Rectal smooth muscle tissue (tissue), 1 donor: ENCODE measurements around the gene ZNF618.

ENCODE experiments used
- H3K27ac ChIP-seq: one replicate; pipeline ENCODE4 v1.7.0; 2013; ENCODE audit warnings: low read depth, low read length, inconsistent platforms
- H3K27me3 ChIP-seq: one replicate; pipeline ENCODE4 v1.7.0; 2013; ENCODE audit warnings: low read length; ENCODE audit not compliant: control insufficient read depth, insufficient read depth
- H3K36me3 ChIP-seq: one replicate; pipeline ENCODE4 v1.7.0; 2013; ENCODE audit warnings: low read length; ENCODE audit not compliant: control insufficient read depth, insufficient read depth
- H3K4me1 ChIP-seq: one replicate; pipeline ENCODE4 v1.7.0; 2013; ENCODE audit warnings: low read length; ENCODE audit not compliant: control insufficient read depth, insufficient read depth
- H3K4me3 ChIP-seq: one replicate; pipeline ENCODE4 v1.7.0; 2013; ENCODE audit warnings: low read length
- H3K9ac ChIP-seq: one replicate; pipeline ENCODE4 v1.7.0; 2013; ENCODE audit warnings: low read length

The ZNF618 gene

GRCh38 chr9:114000063-114000454 is 124.0 kb downstream of the ZNF618 start:
- no peak overlapping the region for H3K9ac ChIP-seq
- no peak overlapping the region for H3K27ac ChIP-seq
- H3K4me1 ChIP-seq: no peaks in the 10 kb centered on the region
- no peak overlapping the region for H3K4me3 ChIP-seq
- H3K27me3 ChIP-seq: no peaks in the 10 kb centered on the region
- no peaks in the 10 kb centered on the region for H3K36me3 ChIP-seq

DNA sequence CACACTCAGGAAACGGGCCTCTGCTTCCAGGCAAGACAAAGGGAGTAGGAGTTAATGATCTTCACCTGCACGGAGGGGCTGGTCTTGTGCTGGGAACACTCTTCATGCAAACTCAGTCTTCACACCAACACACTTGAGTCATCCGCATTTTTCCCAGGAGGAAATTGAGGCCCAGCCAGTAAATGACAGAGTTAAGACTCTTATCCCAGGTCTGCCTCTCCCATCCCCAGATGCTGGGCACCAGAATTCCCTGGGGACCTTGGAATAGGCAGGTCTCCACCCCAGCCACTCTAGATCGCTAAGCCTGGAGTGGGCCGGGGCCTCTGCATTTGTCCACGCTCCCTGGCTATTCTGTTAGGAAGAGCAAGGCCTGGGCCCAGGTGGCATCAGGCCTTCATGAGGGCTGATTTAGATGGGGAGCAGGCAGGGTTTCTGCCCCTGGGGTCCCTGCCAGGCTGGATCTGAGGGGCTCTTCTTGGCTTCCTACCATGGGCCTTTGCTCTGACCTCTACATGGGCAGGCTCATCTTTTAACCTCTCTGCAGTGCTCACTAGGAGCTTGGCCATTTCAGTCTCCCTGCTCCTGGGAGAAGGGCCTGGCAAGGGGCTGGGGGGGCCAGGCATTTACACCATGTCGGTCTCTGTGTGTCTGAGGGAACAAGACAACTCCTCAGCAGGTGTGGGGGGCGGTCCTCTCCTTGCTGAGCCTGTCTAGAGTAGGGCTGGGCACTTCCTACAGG is 124.7 kb downstream of the ZNF618 start:
- Histone ChIP-seq H3K27me3 (no peaks in the 10 kb centered on the region), H3K9ac (no peak overlapping the region), H3K4me3 (no peak overlapping the region), H3K4me1 (no peaks in the 10 kb centered on the region), H3K36me3 (no peaks in the 10 kb centered on the region), H3K27ac (no peak overlapping the region)

- Histone ChIP-seq H3K9ac (no peak overlapping the region), H3K27me3 (no peaks in the 10 kb centered on the region), H3K36me3 (no peaks in the 10 kb centered on the region), H3K27ac (no peak overlapping the region), H3K4me3 (no peak overlapping the region), H3K4me1 (no peaks in the 10 kb centered on the region)
These were observed 125.2 kb downstream of the ZNF618 start for GRCh38 chr9:114001410-114001685.

- Histone ChIP-seq H3K9ac (no peak overlapping the region), H3K27me3 (no peaks in the 10 kb centered on the region), H3K4me3 (no peak overlapping the region), H3K4me1 (no peaks in the 10 kb centered on the region), H3K36me3 (no peaks in the 10 kb centered on the region), H3K27ac (no peak overlapping the region)
These were observed 125.7 kb downstream of the ZNF618 start for GRCh38 chr9:114001794-114002261.

- Histone ChIP-seq H3K27ac (no peak overlapping the region), H3K9ac (no peak overlapping the region), H3K4me3 (no peak overlapping the region), H3K27me3 (no peaks in the 10 kb centered on the region), H3K36me3 (no peaks in the 10 kb centered on the region), H3K4me1 (no peaks in the 10 kb centered on the region)
These were observed 126.3 kb downstream of the ZNF618 start for GRCh38 chr9:114002271-114002985.

GRCh38 chr9:114002986-114003350 is 126.9 kb downstream of the ZNF618 start:
- Histone ChIP-seq H3K27ac (no peak overlapping the region), H3K36me3 (no peaks in the 10 kb centered on the region), H3K27me3 (no peaks in the 10 kb centered on the region), H3K4me1 (no peaks in the 10 kb centered on the region), H3K4me3 (no peak overlapping the region), H3K9ac (no peak overlapping the region)

DNA sequence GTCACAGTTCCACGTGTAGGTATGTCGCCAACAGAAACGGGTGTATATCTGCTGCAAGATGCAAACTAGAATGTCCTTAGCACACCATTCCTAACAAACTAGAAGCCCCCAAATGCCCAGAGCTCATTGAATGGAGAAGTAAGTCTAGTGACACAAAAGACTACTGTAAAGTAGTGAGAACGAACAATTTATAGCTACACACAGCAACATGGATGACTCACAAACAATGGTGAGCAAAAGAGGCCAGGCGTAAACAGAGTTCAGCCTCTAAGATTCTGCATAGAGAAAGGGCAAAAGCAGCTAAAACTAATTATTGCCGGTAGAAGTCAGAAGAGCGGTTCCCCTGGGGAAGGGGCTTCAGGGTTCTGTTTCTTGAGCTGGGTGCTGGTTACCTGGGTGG is 127.2 kb downstream of the ZNF618 start:
- no peak overlapping the region for H3K27ac ChIP-seq

GRCh38 chr9:114003758-114004157 is 127.6 kb downstream of the ZNF618 start:
- Histone ChIP-seq H3K9ac (no peak overlapping the region), H3K36me3 (no peaks in the 10 kb centered on the region), H3K27me3 (no peaks in the 10 kb centered on the region), H3K4me3 (no peak overlapping the region), H3K4me1 (no peaks in the 10 kb centered on the region), H3K27ac (no peak overlapping the region)

More for the DNA sequence above, 127.2 kb downstream of the ZNF618 start:
- no peak overlapping the region for H3K9ac ChIP-seq
- H3K36me3 ChIP-seq: no peaks in the 10 kb centered on the region
- H3K4me1 ChIP-seq: no peaks in the 10 kb centered on the region
- H3K4me3 ChIP-seq: no peak overlapping the region
- no peaks in the 10 kb centered on the region for H3K27me3 ChIP-seq

DNA sequence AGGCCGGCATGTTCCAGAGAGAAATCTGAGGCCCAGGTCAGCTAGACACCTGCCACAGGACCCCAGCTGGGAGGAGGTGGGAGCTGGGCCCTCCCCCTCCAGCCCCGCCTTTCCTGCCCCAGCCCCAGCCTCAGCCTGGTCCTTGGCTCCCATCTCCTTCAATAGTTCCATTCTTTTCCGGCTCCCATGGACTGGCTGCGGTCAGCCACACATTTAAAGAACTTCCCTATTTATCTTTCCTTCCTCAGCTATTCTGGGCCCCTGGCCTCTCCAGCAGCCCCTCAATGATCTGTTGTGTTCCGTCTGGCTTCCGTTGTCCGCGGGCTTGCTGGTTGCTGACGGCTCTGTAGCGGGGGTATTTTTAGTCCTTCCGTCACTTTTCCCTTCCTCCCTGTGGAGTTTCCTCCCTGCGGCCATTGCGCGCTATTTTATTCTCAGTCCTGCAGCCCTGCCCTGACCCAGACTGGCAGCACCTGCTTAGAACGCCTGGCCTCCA is 128.2 kb downstream of the ZNF618 start:
- Histone ChIP-seq H3K27ac (no peak overlapping the region), H3K27me3 (no peaks in the 10 kb centered on the region), H3K4me3 (no peak overlapping the region), H3K36me3 (no peaks in the 10 kb centered on the region), H3K4me1 (no peaks in the 10 kb centered on the region), H3K9ac (no peak overlapping the region)

DNA sequence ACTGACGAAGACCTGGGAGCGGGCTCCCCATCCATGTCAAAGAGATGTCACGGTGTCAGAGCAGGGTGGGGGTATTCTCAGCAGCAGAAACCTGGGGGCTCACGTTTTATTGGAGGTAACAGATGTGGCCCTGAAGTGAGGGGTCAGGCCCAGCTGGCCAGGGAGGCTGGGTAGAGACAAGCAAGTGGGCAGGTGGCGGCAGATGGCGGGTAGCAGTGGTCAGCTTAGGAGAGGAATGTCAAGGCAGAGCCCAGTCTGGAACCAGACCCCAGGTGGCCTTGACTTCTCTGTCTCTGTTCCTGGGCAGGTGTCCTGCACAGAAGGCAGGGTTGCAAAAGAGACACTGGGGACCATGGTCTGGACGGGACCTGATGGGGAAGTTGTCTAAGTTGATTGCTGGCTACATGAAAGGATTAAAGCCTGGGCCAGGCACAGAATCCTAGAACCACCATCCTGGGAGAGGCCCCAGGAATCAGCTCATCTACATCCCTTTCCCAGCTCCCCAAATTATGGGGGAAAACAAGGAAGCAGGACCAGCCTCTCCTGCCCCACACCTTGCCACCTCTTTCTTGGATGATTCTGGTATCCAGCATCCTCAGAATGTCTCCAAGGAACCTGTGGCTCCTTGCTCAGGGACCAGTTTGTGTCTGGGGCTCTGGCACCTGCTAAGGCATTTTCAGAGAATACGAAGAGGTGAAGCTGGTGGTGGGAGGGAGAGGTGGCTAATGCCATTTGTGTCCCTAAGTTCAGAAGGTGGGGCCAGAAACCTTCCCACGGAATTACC is 129.5 kb downstream of the ZNF618 start:
- H3K4me3 ChIP-seq: no peak overlapping the region
- H3K4me1 ChIP-seq: no peaks in the 10 kb centered on the region
- no peak overlapping the region for H3K9ac ChIP-seq
- H3K27ac ChIP-seq: no peak overlapping the region
- H3K36me3 ChIP-seq: no peaks in the 10 kb centered on the region
- H3K27me3 ChIP-seq: no peaks in the 10 kb centered on the region

GRCh38 chr9:114006155-114006550 is 130.0 kb downstream of the ZNF618 start:
- H3K4me3 ChIP-seq: no peak overlapping the region
- no peaks in the 10 kb centered on the region for H3K27me3 ChIP-seq
- no peaks in the 10 kb centered on the region for H3K4me1 ChIP-seq
- no peaks in the 10 kb centered on the region for H3K36me3 ChIP-seq
- H3K9ac ChIP-seq: no peak overlapping the region
- H3K27ac ChIP-seq: no peak overlapping the region

- H3K9ac ChIP-seq: no peak overlapping the region
- H3K27me3 ChIP-seq: no peaks in the 10 kb centered on the region
- no peaks in the 10 kb centered on the region for H3K4me1 ChIP-seq
- H3K36me3 ChIP-seq: no peaks in the 10 kb centered on the region
- no peak overlapping the region for H3K27ac ChIP-seq
- H3K4me3 ChIP-seq: no peak overlapping the region
These were observed 131.0 kb downstream of the ZNF618 start for GRCh38 chr9:114006931-114007691.
